PC-3 (cell line): Measurements from ENCODE around the gene SLC39A6.

Source experiments
- EZH2 ChIP-seq: fragments of 300-600 bp; sonication (generic); IDR thresholded peaks from one replicate; pipeline ENCODE4 v1.6.1; 2017; ENCODE audit warnings: antibody characterized with exemption, mild to moderate bottlenecking, low read length; ENCODE audit not compliant: unreplicated experiment
- TF ChIP-seq, protein P1 (sequence below): fragments of 300-600 bp; sonication (generic); conservative IDR thresholded peaks from 2 replicates; pipeline ENCODE4 v1.5.1; 2017; ENCODE audit warnings: antibody characterized with exemption, low read depth, mild to moderate bottlenecking, low read length

DNA sequence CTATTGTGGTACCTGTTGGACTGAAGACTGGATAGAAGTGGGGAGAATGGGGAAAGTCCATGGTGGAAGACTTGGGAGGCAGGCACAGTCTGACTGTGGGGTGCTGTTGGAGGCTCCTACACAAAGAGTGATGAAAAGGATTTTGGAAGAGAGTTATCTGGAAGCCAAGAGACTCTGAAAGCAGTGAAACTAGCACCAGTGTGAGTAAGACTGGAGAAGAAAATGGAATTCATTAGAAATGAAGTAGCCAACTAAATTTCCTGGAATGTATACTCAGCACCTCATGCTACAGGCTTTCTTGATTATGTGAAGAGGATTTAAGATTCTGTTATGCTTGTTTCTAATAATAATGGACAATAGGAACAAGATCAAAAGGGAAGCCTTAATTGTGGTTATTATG lies 28.3 kb upstream of the SLC39A6 start:
- TF ChIP-seq, protein P1, sequence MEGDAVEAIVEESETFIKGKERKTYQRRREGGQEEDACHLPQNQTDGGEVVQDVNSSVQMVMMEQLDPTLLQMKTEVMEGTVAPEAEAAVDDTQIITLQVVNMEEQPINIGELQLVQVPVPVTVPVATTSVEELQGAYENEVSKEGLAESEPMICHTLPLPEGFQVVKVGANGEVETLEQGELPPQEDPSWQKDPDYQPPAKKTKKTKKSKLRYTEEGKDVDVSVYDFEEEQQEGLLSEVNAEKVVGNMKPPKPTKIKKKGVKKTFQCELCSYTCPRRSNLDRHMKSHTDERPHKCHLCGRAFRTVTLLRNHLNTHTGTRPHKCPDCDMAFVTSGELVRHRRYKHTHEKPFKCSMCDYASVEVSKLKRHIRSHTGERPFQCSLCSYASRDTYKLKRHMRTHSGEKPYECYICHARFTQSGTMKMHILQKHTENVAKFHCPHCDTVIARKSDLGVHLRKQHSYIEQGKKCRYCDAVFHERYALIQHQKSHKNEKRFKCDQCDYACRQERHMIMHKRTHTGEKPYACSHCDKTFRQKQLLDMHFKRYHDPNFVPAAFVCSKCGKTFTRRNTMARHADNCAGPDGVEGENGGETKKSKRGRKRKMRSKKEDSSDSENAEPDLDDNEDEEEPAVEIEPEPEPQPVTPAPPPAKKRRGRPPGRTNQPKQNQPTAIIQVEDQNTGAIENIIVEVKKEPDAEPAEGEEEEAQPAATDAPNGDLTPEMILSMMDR: no peak
- no peak for TF ChIP-seq EZH2
